ENCODE data around the gene RAB11FIP4. TPM values are rescaled to one million over a fixed set of nuclear protein-coding genes. Genes with fewer than 3 reads are reported as not detected.

The RAB11FIP4 gene
- total and polyA plus RNA-seq, 2 of the 8 experiments (the other 6 are each of a cell fraction or from before 2014, with no cell fraction given) = 21.7 to 53.2 TPM

GRCh38 chr17:31528291-31528874 is 136.9 kb downstream of the RAB11FIP4 start:
- Histone ChIP-seq H3K56ac (replicated peaks; ENCODE audit: insufficient read length, low read depth, low read length) (no peak overlapping the region), H3K4me2 (ENCODE audit: insufficient read depth in 1 of 2, low read depth in 2 of 2, low read length in 2 of 2) (no peak overlapping the region), H3K79me2 (ENCODE audit: control insufficient read depth in 1 of 2, insufficient read depth in 2 of 2, low read length in 2 of 2) (no peaks in the 10 kb centered on the region), H2BK20ac (ENCODE audit: low read length) (no peak overlapping the region), H4K5ac (ENCODE audit: insufficient read length, low read depth, low read length) (no peak overlapping the region), H3K4me1 (replicated peaks in 1 of 4; ENCODE audit: control insufficient read depth in 3 of 4, insufficient read depth in 4 of 4, low read length in 3 of 4) (no peaks in the 10 kb centered on the region; a peak in 3 of 7 replicates), H3K36me3 (ENCODE audit: control insufficient read depth in 2 of 4, insufficient read depth in 4 of 4, low read length in 3 of 4) (peaks cover 8 to 37% (median 34%) of the 10 kb centered on the region in 4 experiments; a peak in 7 of 8 replicates), H3K14ac (ENCODE audit: insufficient read length) (no peak overlapping the region), H3K18ac (ENCODE audit: extremely low read depth, low read length) (no peak overlapping the region), H3K23ac (ENCODE audit: insufficient read length) (no peak overlapping the region), H4K20me1 (replicated peaks in 1 of 2; ENCODE audit: control insufficient read depth in 1 of 2, insufficient read depth in 2 of 2, low read length in 2 of 2) (no peaks in the 10 kb centered on the region), H2BK120ac (replicated peaks; ENCODE audit: low read depth, low read length) (no peak overlapping the region), H3K4me3 (ENCODE audit: extremely low read depth in 1 of 4, insufficient read depth in 2 of 4, low read depth in 3 of 4, low read length in 4 of 4) (no peak overlapping the region), H3K27me3 (replicated peaks in 1 of 4; ENCODE audit: control insufficient read depth in 3 of 4, extremely low read depth in 1 of 4, insufficient read depth in 3 of 4, low read length in 3 of 4) (no peaks in the 10 kb centered on the region), H4K91ac (replicated peaks; ENCODE audit: insufficient read length, low read length) (no peak overlapping the region), H3K27ac (ENCODE audit: low read depth, low read length) (no peak overlapping the region), H2BK15ac (ENCODE audit: low read length) (no peak overlapping the region), H3K23me2 (ENCODE audit: low read depth, low read length) (no peaks in the 10 kb centered on the region), H2AK5ac (ENCODE audit: low read depth, low read length) (no peak overlapping the region), H2BK5ac (ENCODE audit: low read depth, low read length) (no peak overlapping the region; the same call in 1 of the 2 replicates), H2BK12ac (ENCODE audit: low read depth, low read length) (no peak overlapping the region), H2AFZ (ENCODE audit: low read length) (no peak overlapping the region), H3K9ac (replicated peaks in 1 of 4; ENCODE audit: extremely low read depth in 1 of 4, low read depth in 3 of 4, low read length in 3 of 4) (no peak overlapping the region), H3K4ac (replicated peaks; ENCODE audit: insufficient read length, low read depth, low read length) (no peak overlapping the region), H3K79me1 (ENCODE audit: low read depth, low read length) (no peaks in the 10 kb centered on the region), H4K8ac (ENCODE audit: extremely low read depth, insufficient read depth, low read length) (no peak overlapping the region), H3K9me3 (ENCODE audit: insufficient read depth in 2 of 2, low read depth in 1 of 2, low read length in 1 of 2) (peaks cover 9 to 10% of the 10 kb centered on the region in 2 experiments)
- 93% methylated on average over 26 of the region's 26 CpGs; no CpG with 5 or more reads in 1 of the 2 experiments for WGBS, 2 experiments (ENCODE audit: extremely low coverage in 1 of 2, insufficient coverage in 1 of 2, insufficient read length in 1 of 2, insufficient replicate concordance in 2 of 2, low coverage in 1 of 2, low lambda C conversion rate in 2 of 2, missing lambda C conversion rate in 1 of 2)
- POLR2A ChIA-PET (ENCODE audit: partially characterized antibody) = interaction anchor here (0.5 to 0.6 kb wide), 2 partner anchors 162 to 320 kb away, joined by 3 read pairs; no protein-coding TSS in a partner anchor
- CTCF ChIA-PET (ENCODE audit: partially characterized antibody) = interaction anchor here (0.8 to 16.9 kb wide), 8 partner anchors 11 to 314 kb away, joined by 3 to 325 read pairs (median 4); no protein-coding TSS in a partner anchor
- TF ChIP-seq KDM1A (IDR thresholded peaks at IDR 0.05; ENCODE audit: borderline replicate concordance, low read length) = no peak
- TF ChIP-seq CHD2 (IDR thresholded peaks at IDR 0.05; ENCODE audit: low read length) = no peak
- no peak for TF ChIP-seq SP4 (IDR thresholded peaks at IDR 0.05; ENCODE audit: low read length)
- TF ChIP-seq GTF2F1 (IDR thresholded peaks at IDR 0.05; ENCODE audit: borderline replicate concordance, low read depth, low read length) = no peak
- no peak for TF ChIP-seq ZNF274 (IDR thresholded peaks at IDR 0.05; ENCODE audit: borderline replicate concordance, extremely low read depth, low read length)
- no peak for TF ChIP-seq BRCA1 (IDR thresholded peaks at IDR 0.05; ENCODE audit: low read depth, low read length)
- no peak for TF ChIP-seq E2F6 (IDR thresholded peaks at IDR 0.05)
- no peak for TF ChIP-seq FOSL1 (IDR thresholded peaks at IDR 0.05; ENCODE audit: insufficient read depth, low read depth, low read length)
- no peak for TF ChIP-seq ASH2L (IDR thresholded peaks at IDR 0.05; ENCODE audit: low read length)
- no peak for TF ChIP-seq NRF1 (IDR thresholded peaks at IDR 0.05; ENCODE audit: low read depth, low read length)
- FAIRE-seq = no peak
- DNase-seq (ENCODE audit: low read depth in 1 of 2, low spot score in 2 of 2) = no peak
